Sigmoid colon (tissue), 3 donors: ENCODE results near the gene AUTS2.

ENCODE experiments used
- POLR2A ChIP-seq, 2 donors: fragments of 450-650 bp; IDR thresholded peaks; one replicate each; pipeline ENCODE4 v1.6.1; 2016; ENCODE audit warnings: antibody characterized with exemption in 2 of 2, mild to moderate bottlenecking in 2 of 2, moderate library complexity in 2 of 2
- TF ChIP-seq, protein P1 (sequence below), 4 experiments: fragments of 450-650 bp in 3 of 4; fragments of 200-600 bp in 1 of 4; IDR thresholded peaks; one replicate each; pipeline ENCODE4 v1.5.1; 2016 to 2019; ENCODE audit warnings: antibody characterized with exemption in 4 of 4, mild to moderate bottlenecking in 3 of 4, moderate library complexity in 2 of 4

DNA sequence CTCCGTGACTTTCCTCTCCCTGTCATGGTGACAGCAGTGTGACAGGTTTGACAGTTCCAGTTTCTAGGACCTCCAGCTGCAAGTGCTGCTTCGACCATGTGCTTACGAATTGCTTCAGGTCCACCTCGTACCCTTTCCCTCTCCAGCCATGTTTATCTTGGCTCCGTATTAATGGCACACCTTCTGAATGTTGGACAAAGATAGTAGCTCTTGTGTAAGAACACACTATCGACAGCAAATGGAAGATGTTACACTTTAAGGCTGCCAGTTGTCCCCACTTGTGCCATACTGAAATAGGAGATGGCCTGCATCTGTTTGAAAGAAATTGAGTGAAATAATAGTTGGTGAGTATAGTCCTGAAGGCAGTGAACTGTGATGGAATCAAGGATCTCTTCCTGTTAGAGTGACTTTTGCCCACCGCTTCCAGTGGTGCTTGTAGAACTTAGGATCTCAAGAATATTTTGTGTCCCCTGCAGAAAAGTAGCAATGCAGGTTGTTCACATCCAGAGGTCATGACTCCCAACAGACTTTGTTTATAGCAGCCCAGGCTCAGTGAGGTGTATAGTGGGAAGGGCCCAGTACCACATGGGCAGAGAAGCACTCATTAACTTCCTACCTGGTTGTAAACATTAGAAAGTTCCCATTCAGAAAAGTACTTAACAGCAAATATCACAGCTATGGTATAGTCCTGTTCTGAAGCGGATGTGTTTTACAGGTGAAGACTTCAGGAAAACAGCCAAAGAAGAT lies 904.0 kb downstream of the AUTS2 start:
- TF ChIP-seq, protein P1, sequence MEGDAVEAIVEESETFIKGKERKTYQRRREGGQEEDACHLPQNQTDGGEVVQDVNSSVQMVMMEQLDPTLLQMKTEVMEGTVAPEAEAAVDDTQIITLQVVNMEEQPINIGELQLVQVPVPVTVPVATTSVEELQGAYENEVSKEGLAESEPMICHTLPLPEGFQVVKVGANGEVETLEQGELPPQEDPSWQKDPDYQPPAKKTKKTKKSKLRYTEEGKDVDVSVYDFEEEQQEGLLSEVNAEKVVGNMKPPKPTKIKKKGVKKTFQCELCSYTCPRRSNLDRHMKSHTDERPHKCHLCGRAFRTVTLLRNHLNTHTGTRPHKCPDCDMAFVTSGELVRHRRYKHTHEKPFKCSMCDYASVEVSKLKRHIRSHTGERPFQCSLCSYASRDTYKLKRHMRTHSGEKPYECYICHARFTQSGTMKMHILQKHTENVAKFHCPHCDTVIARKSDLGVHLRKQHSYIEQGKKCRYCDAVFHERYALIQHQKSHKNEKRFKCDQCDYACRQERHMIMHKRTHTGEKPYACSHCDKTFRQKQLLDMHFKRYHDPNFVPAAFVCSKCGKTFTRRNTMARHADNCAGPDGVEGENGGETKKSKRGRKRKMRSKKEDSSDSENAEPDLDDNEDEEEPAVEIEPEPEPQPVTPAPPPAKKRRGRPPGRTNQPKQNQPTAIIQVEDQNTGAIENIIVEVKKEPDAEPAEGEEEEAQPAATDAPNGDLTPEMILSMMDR (IDR thresholded peaks at IDR 0.05), result no peak
- TF ChIP-seq POLR2A (IDR thresholded peaks at IDR 0.05), result no peak
